H1 (cell line): ENCODE measurements around the gene WNT7A. TPM values are rescaled to one million over a fixed set of nuclear protein-coding genes. Genes with fewer than 3 reads are reported as not detected.

ENCODE experiments used
- CTCF ChIA-PET: fragments of 300-600 bp; sonication (Branson Sonifier 250); formaldehyde crosslinking; loops from one replicate; lab custom pipeline; 2021; ENCODE audit not compliant: partially characterized antibody; lab: Charles Lee
- POLR2A ChIA-PET: fragments of 300-600 bp; sonication (Branson Sonifier 250); formaldehyde crosslinking; loops from one replicate; lab custom pipeline; 2021; ENCODE audit warnings: inconsistent platforms; ENCODE audit not compliant: partially characterized antibody; lab: Charles Lee
- DNase-seq, 2 experiments: peaks; one replicate each; pipeline versions ENCODE4 v3.0.0 to v3.0.0-alpha.2; 2010 to 2022; ENCODE audit warnings: low spot score in 2 of 2, low read depth in 1 of 2, mixed read lengths in 1 of 2
- FAIRE-seq: peaks from 2 replicates; lab custom pipeline; 2011; peaks lifted over from hg19 to GRCh38; lab: Jason Lieb, UNC
- H2AFZ ChIP-seq: 2 replicates; pipeline ENCODE4 v1.8.1; 2012; ENCODE audit warnings: low read length, inconsistent platforms
- H2AK5ac ChIP-seq: 2 replicates; pipeline ENCODE4 v1.6.1; 2013; ENCODE audit warnings: low read depth, low read length
- H2BK120ac ChIP-seq: replicated peaks from 2 replicates; pipeline ENCODE3; 2013; ENCODE audit warnings: low read depth, low read length, inconsistent platforms
- H2BK12ac ChIP-seq: 2 replicates; pipeline ENCODE4 v1.6.1; 2013; ENCODE audit warnings: low read depth, low read length
- H2BK15ac ChIP-seq: 2 replicates; pipeline ENCODE4 v1.6.1; 2013; ENCODE audit warnings: low read length
- H2BK20ac ChIP-seq: 2 replicates; pipeline ENCODE4 v1.6.1; 2013; ENCODE audit warnings: low read length
- H2BK5ac ChIP-seq: 2 replicates; pipeline ENCODE4 v1.6.1; 2013; ENCODE audit warnings: low read depth, low read length
- H3K14ac ChIP-seq: 2 replicates; pipeline ENCODE4 v1.6.1; 2013; ENCODE audit warnings: inconsistent platforms; ENCODE audit not compliant: insufficient read length
- H3K18ac ChIP-seq: 2 replicates; pipeline ENCODE4 v1.6.1; 2013; ENCODE audit warnings: low read length; ENCODE audit errors: extremely low read depth
- H3K23ac ChIP-seq: 2 replicates; pipeline ENCODE4 v1.6.1; 2013; ENCODE audit warnings: inconsistent platforms; ENCODE audit not compliant: insufficient read length
- H3K23me2 ChIP-seq: 2 replicates; pipeline ENCODE4 v1.6.1; 2013; ENCODE audit warnings: low read depth, low read length
- H3K27ac ChIP-seq: 2 replicates; pipeline ENCODE4 v1.6.1; 2011; ENCODE audit warnings: low read depth, low read length, inconsistent platforms
- H3K27me3 ChIP-seq, 4 experiments: replicated peaks in 1 of 4; 1 replicate in 1 of 4; 2 replicates in 3 of 4; pipeline versions ENCODE4 v1.6.1 to v1.8.1; 2011 to 2013; ENCODE audit warnings: low read length in 3 of 4, mild to moderate bottlenecking in 3 of 4, inconsistent platforms in 2 of 4, mixed read lengths in 2 of 4, moderate library complexity in 1 of 4; ENCODE audit not compliant: control insufficient read depth in 3 of 4, insufficient read depth in 3 of 4; ENCODE audit errors: extremely low read depth in 1 of 4
- H3K36me3 ChIP-seq, 4 experiments: 2 replicates each; pipeline versions ENCODE4 v1.6.1 to v1.8.1; 2011 to 2013; ENCODE audit warnings: mild to moderate bottlenecking in 4 of 4, low read length in 3 of 4, moderate library complexity in 2 of 4, control low read depth in 1 of 4, inconsistent platforms in 1 of 4; ENCODE audit not compliant: insufficient read depth in 4 of 4, control insufficient read depth in 2 of 4
- H3K4ac ChIP-seq: replicated peaks from 2 replicates; pipeline ENCODE3; 2013; ENCODE audit warnings: low read length, low read depth, mixed read lengths, inconsistent platforms; ENCODE audit not compliant: insufficient read length
- H3K4me1 ChIP-seq, 4 experiments: replicated peaks in 1 of 4; 1 replicate in 1 of 4; 2 replicates in 3 of 4; pipeline versions ENCODE4 v1.6.1 to v1.8.1; 2011 to 2013; ENCODE audit warnings: low read length in 3 of 4, inconsistent platforms in 2 of 4, mixed read lengths in 1 of 4; ENCODE audit not compliant: insufficient read depth in 4 of 4, control insufficient read depth in 3 of 4
- H3K4me2 ChIP-seq, 2 experiments: 2 replicates each; pipeline versions ENCODE4 v1.6.1 to v1.8.1; 2011 to 2013; ENCODE audit warnings: low read depth in 2 of 2, low read length in 2 of 2, control low read depth in 1 of 2, inconsistent platforms in 1 of 2, mild to moderate bottlenecking in 1 of 2; ENCODE audit not compliant: insufficient read depth in 1 of 2
- H3K4me3 ChIP-seq, 4 experiments: fragments of 200-600, 300-600 bp in 1 of 4; sonication (generic), shearing (Covaris generic), sonication (Bioruptor Twin) in 1 of 4; 2 replicates each; pipeline versions ENCODE4 v1.5.1 to v1.8.1; 2011 to 2016; ENCODE audit warnings: low read length in 4 of 4, low read depth in 3 of 4, control low read depth in 2 of 4, inconsistent platforms in 2 of 4, mild to moderate bottlenecking in 2 of 4, mixed read lengths in 1 of 4, moderate library complexity in 1 of 4; ENCODE audit not compliant: insufficient read depth in 2 of 4; ENCODE audit errors: extremely low read depth in 1 of 4
- H3K56ac ChIP-seq: replicated peaks from 2 replicates; pipeline ENCODE3; 2013; ENCODE audit warnings: low read depth, mild to moderate bottlenecking, mixed read lengths, low read length, inconsistent platforms; ENCODE audit not compliant: insufficient read length
- H3K79me1 ChIP-seq: 2 replicates; pipeline ENCODE4 v1.6.1; 2013; ENCODE audit warnings: low read depth, low read length, control low read depth
- H3K79me2 ChIP-seq, 2 experiments: 2 replicates each; pipeline versions ENCODE4 v1.6.1 to v1.8.1; 2012 to 2013; ENCODE audit warnings: low read length in 2 of 2, mild to moderate bottlenecking in 2 of 2, inconsistent platforms in 1 of 2; ENCODE audit not compliant: insufficient read depth in 2 of 2, control insufficient read depth in 1 of 2
- H3K9ac ChIP-seq, 4 experiments: replicated peaks in 1 of 4; 1 replicate in 1 of 4; 2 replicates in 3 of 4; pipeline versions ENCODE4 v1.6.1 to v1.8.1; 2011 to 2013; ENCODE audit warnings: low read depth in 3 of 4, low read length in 3 of 4, control low read depth in 2 of 4, mild to moderate bottlenecking in 2 of 4, moderate library complexity in 2 of 4, inconsistent platforms in 1 of 4; ENCODE audit errors: extremely low read depth in 1 of 4
- H3K9me3 ChIP-seq, 2 experiments: 2 replicates each; pipeline versions ENCODE4 v1.6.1 to v1.8.1; 2012 to 2013; ENCODE audit warnings: mild to moderate bottlenecking in 2 of 2, moderate library complexity in 2 of 2, control low read depth in 1 of 2, inconsistent platforms in 1 of 2, low read depth in 1 of 2, low read length in 1 of 2, mixed read lengths in 1 of 2; ENCODE audit not compliant: insufficient read depth in 2 of 2
- H4K20me1 ChIP-seq, 2 experiments: replicated peaks in 1 of 2; 2 replicates each; pipeline versions ENCODE3 to v1.8.1; 2011 to 2013; ENCODE audit warnings: inconsistent platforms in 2 of 2, low read length in 2 of 2, mild to moderate bottlenecking in 1 of 2; ENCODE audit not compliant: insufficient read depth in 2 of 2, control insufficient read depth in 1 of 2
- H4K5ac ChIP-seq: 2 replicates; pipeline ENCODE4 v1.6.1; 2013; ENCODE audit warnings: low read length, low read depth, mixed read lengths, inconsistent platforms; ENCODE audit not compliant: insufficient read length
- H4K8ac ChIP-seq: 2 replicates; pipeline ENCODE4 v1.8.0; 2013; ENCODE audit warnings: mild to moderate bottlenecking, moderate library complexity, low read length, inconsistent platforms; ENCODE audit not compliant: insufficient read depth; ENCODE audit errors: extremely low read depth
- H4K91ac ChIP-seq: replicated peaks from 2 replicates; pipeline ENCODE3; 2013; ENCODE audit warnings: low read length, mixed read lengths, inconsistent platforms; ENCODE audit not compliant: insufficient read length
- CBX5 ChIP-seq: fragments of 300-800, 300-1000 bp; sonication (generic); IDR thresholded peaks from 2 replicates; pipeline ENCODE4 v1.7.1; 2016; ENCODE audit warnings: antibody characterized with exemption, low read length, low read depth
- CREB1 ChIP-seq: IDR thresholded peaks from 2 replicates; pipeline ENCODE4 v1.6.1; 2012; ENCODE audit warnings: inconsistent platforms
- FOSL1 ChIP-seq: IDR thresholded peaks from 2 replicates; pipeline ENCODE4 v1.6.1; 2011; ENCODE audit warnings: mild to moderate bottlenecking, low read depth, low read length, moderate library complexity; ENCODE audit not compliant: insufficient read depth
- NANOG ChIP-seq: IDR thresholded peaks from 2 replicates; pipeline ENCODE4 v1.6.1; 2011; ENCODE audit warnings: low read length, low read depth, mild to moderate bottlenecking, inconsistent platforms; ENCODE audit not compliant: insufficient read depth, poor library complexity, severe bottlenecking
- NRF1 ChIP-seq: IDR thresholded peaks from 2 replicates; pipeline ENCODE4 v1.6.1; 2011; ENCODE audit warnings: mild to moderate bottlenecking, low read depth, low read length, improper control_type of control experiment
- POU5F1 ChIP-seq: IDR thresholded peaks from 2 replicates; pipeline ENCODE4 v1.6.1; 2011; ENCODE audit warnings: low read depth, mild to moderate bottlenecking, low read length, moderate library complexity
- RAD21 ChIP-seq, 2 experiments: IDR thresholded peaks in 1 of 2; conservative IDR thresholded peaks in 1 of 2; 2 replicates each; pipeline ENCODE4 v1.6.1; 2011; ENCODE audit warnings: low read depth in 2 of 2, low read length in 2 of 2, improper control_type of control experiment in 1 of 2, inconsistent platforms in 1 of 2, mild to moderate bottlenecking in 1 of 2, moderate library complexity in 1 of 2
- RXRA ChIP-seq: IDR thresholded peaks from 2 replicates; pipeline ENCODE4 v1.6.1; 2011; ENCODE audit warnings: low read depth, mild to moderate bottlenecking, low read length, moderate library complexity; ENCODE audit not compliant: insufficient read depth
- SAP30 ChIP-seq: fragments of 300-600 bp; sonication (generic); IDR thresholded peaks from 2 replicates; pipeline ENCODE4 v1.7.1; 2012; ENCODE audit warnings: low read length, moderate library complexity, mild to moderate bottlenecking, inconsistent platforms; ENCODE audit not compliant: insufficient read depth, insufficient replicate concordance
- SIX5 ChIP-seq: IDR thresholded peaks from 2 replicates; pipeline ENCODE4 v1.6.1; 2011; ENCODE audit warnings: mild to moderate bottlenecking, low read depth, low read length
- SRF ChIP-seq: IDR thresholded peaks from 2 replicates; pipeline ENCODE4 v1.6.1; 2011; ENCODE audit warnings: mild to moderate bottlenecking, low read depth, low read length, moderate library complexity
- TEAD4 ChIP-seq: IDR thresholded peaks from 2 replicates; pipeline ENCODE4 v1.6.1; 2012; ENCODE audit warnings: low read depth, low read length, inconsistent platforms, mixed read lengths
- ZNF274 ChIP-seq: IDR thresholded peaks from 2 replicates; pipeline ENCODE4 v1.7.0; 2012; ENCODE audit warnings: low read length, borderline replicate concordance; ENCODE audit errors: extremely low read depth
- WGBS, 2 experiments: shearing (Covaris generic) in 1 of 2; methylation state at CpG; one replicate each; pipeline versions ENCODE4 v1.1.6 to v1.1.7; 2013 to 2015; ENCODE audit warnings: low lambda C conversion rate in 2 of 2, mixed read lengths in 2 of 2, inconsistent platforms in 1 of 2, low coverage in 1 of 2, missing lambda C conversion rate in 1 of 2; ENCODE audit not compliant: insufficient replicate concordance in 2 of 2, insufficient coverage in 1 of 2, insufficient read length in 1 of 2; ENCODE audit errors: extremely low coverage in 1 of 2, missing lambda C conversion rate in 1 of 2; 5-methylcytosine and 5-hydroxymethylcytosine counted together
- polyA plus RNA-seq, 7 experiments: library from polyadenylated mRNA; depleted of rRNA in 3 of 7; stranded (reverse) in 5 of 7; unstranded in 2 of 7; fragments of >200 nt in 5 of 7; fragments of 200-250 nt in 2 of 7; gene quantifications; 1 replicate in 5 of 7; 2 replicates in 1 of 7; 4 replicates in 1 of 7; pipeline versions ENCODE4 v1.2.1 to v1.2.3, GENCODE V29; 2011 to 2013; ENCODE audit warnings: missing spikeins in 2 of 7, mixed read lengths in 2 of 7
- total RNA-seq: library from RNA; stranded (reverse); fragmentation: NEBNext Ultra II Directional; extraction: Animal tissue kit (Norgen Biotek cat#: 25700); gene quantifications from 2 replicates; pipeline ENCODE4 v1.2.1, GENCODE V29; 2021

Gene WNT7A
- total and polyA plus RNA-seq, 2 of the 8 experiments (the other 6 are each of a cell fraction or from before 2014, with no cell fraction given), result 0.02 TPM; not detected in 1

GRCh38 chr3:13828501-13829265, 51.2 kb downstream of the WNT7A start:
- Histone ChIP-seq H3K14ac (no peak overlapping the region), H2BK20ac (no peak overlapping the region), H4K5ac (no peak overlapping the region), H3K9me3 (no peaks in the 10 kb centered on the region), H2BK5ac (no peak overlapping the region), H3K4me2 (no peak overlapping the region), H3K23me2 (no peaks in the 10 kb centered on the region; the same call in 1 of the 2 replicates), H3K79me1 (no peaks in the 10 kb centered on the region), H3K23ac (no peak overlapping the region), H3K27ac (no peak overlapping the region), H4K8ac (no peak overlapping the region), H3K36me3 (no peaks in the 10 kb centered on the region), H2BK12ac (no peak overlapping the region), H3K4me1 (no peaks in the 10 kb centered on the region), H4K91ac (no peak overlapping the region), H3K9ac (no peak overlapping the region), H3K18ac (no peak overlapping the region), H3K56ac (no peak overlapping the region), H2BK15ac (no peak overlapping the region), H2AK5ac (no peak overlapping the region), H3K79me2 (no peaks in the 10 kb centered on the region), H4K20me1 (no peaks in the 10 kb centered on the region), H3K4ac (no peak overlapping the region), H2BK120ac (no peak overlapping the region), H3K27me3 (no peaks in the 10 kb centered on the region), H2AFZ (no peak overlapping the region), H3K4me3 (no peak overlapping the region)
- CTCF ChIA-PET, result interaction anchor here (0.7 to 1.6 kb wide), 7 partner anchors 12 to 174 kb away, joined by 3 to 11 read pairs (median 4); partner anchors contain the start of gene WNT7A
- POLR2A ChIA-PET, result no interaction called here
- WGBS, 2 experiments, result 88% methylated on average over 9 of the region's 9 CpGs; no CpG with 5 or more reads in 1 of the 2 experiments
- FAIRE-seq (no peak), DNase-seq (no peak)
- TF ChIP-seq RXRA (no peak), SIX5 (no peak), RAD21 (IDR thresholded peaks at IDR 0.05 in 1 of 2, conservative IDR thresholded peaks at IDR 0.05 in 1 of 2; ENCODE audit: low read depth in 2 of 2, low read length in 2 of 2) (no peak), CBX5 (no peak), SAP30 (no peak), FOSL1 (no peak), NRF1 (no peak), NANOG (no peak), ZNF274 (no peak), TEAD4 (no peak), POU5F1 (no peak), CREB1 (no peak), SRF (no peak)
